Caki2 (cell line): ENCODE measurements around the gene C2CD2L. TPM values are rescaled to one million over a fixed set of nuclear protein-coding genes. Genes with fewer than 3 reads are reported as not detected.

Source experiments
- DNase-seq: peaks from one replicate; pipeline ENCODE4 v3.0.0-alpha.2; 2015; ENCODE audit warnings: low read depth
- in situ Hi-C: cut with HindIII; loops from 2 replicates; pipeline ENCODE4 v1.10.0; 2016; ENCODE audit warnings: low sequenced_read_pairs, low pct_unique_long_range_greater_than_20kb, mixed read lengths
- total RNA-seq: library from RNA; depleted of rRNA; stranded (reverse); fragments of >200 nt; shearing (Covaris generic); gene quantifications from 2 replicates; pipeline ENCODE4 v1.2.3, GENCODE V29; 2014; ENCODE audit warnings: low replicate concordance

C2CD2L gene
- total RNA-seq, 1 experiment from 2014 or later, result 3.2 TPM

GRCh38 chr11:119109843-119110242 is 2.7 kb downstream of the C2CD2L start:
- in situ Hi-C loops, result loop anchor here (25.0 kb wide), 1 partner anchor 202 kb away; the partner anchor contains the start of gene MCAM
- no peak for DNase-seq

GRCh38 chr11:119110439-119110838 is 3.3 kb downstream of the C2CD2L start:
- in situ Hi-C loops, result loop anchor here (25.0 kb wide), 1 partner anchor 202 kb away; the partner anchor contains the start of gene MCAM
- DNase-seq, result no peak

- DNase-seq, result no peak
- in situ Hi-C loops, result loop anchor here (25.0 kb wide), 1 partner anchor 201 kb away; the partner anchor contains the start of gene MCAM
These were observed 4.3 kb downstream of the C2CD2L start for GRCh38 chr11:119111361-119111925.

GRCh38 chr11:119112314-119113020 is 5.3 kb downstream of the C2CD2L start:
- no peak for DNase-seq
- in situ Hi-C loops, result loop anchor here (25.0 kb wide), 1 partner anchor 200 kb away; the partner anchor contains the start of gene MCAM

- in situ Hi-C loops, result loop anchor here (25.0 kb wide), 1 partner anchor 199 kb away; the partner anchor contains the start of gene MCAM
- DNase-seq, result no peak
These were observed 6.6 kb downstream of the C2CD2L start for GRCh38 chr11:119113716-119114115.

GRCh38 chr11:119114351-119114750 is 7.2 kb downstream of the C2CD2L start:
- no peak for DNase-seq
- in situ Hi-C loops, result loop anchor here (25.0 kb wide), 1 partner anchor 198 kb away; the partner anchor contains the start of gene MCAM

- in situ Hi-C loops, result loop anchor here (25.0 kb wide), 1 partner anchor 197 kb away; the partner anchor contains the start of gene MCAM
These were observed 8.5 kb downstream of the C2CD2L start for GRCh38 chr11:119115484-119116234.

GRCh38 chr11:119116235-119116594 is 9.1 kb downstream of the C2CD2L start:
- DNase-seq, result no peak
- in situ Hi-C loops, result loop anchor here (25.0 kb wide), 1 partner anchor 196 kb away; the partner anchor contains the start of gene MCAM

More at GRCh38 chr11:119115484-119116234, 8.5 kb downstream of the C2CD2L start:
- no peak for DNase-seq

- in situ Hi-C loops, result loop anchor here (25.0 kb wide), 1 partner anchor 196 kb away; the partner anchor contains the start of gene MCAM
- DNase-seq, result no peak
These were observed 9.5 kb downstream of the C2CD2L start for GRCh38 chr11:119116601-119117000.

- no peak for DNase-seq
- in situ Hi-C loops, result loop anchor here (25.0 kb wide), 1 partner anchor 195 kb away; the partner anchor contains the start of gene MCAM
These were observed 10.0 kb downstream of the C2CD2L start for GRCh38 chr11:119117004-119117706.

- in situ Hi-C loops, result loop anchor here (25.0 kb wide), 1 partner anchor 194 kb away; the partner anchor contains the start of gene MCAM
These were observed 11.1 kb downstream of the C2CD2L start for GRCh38 chr11:119118227-119118626.

GRCh38 chr11:119118946-119119345 is 11.8 kb downstream of the C2CD2L start:
- DNase-seq, result no peak
- in situ Hi-C loops, result loop anchor here (25.0 kb wide), 1 partner anchor 193 kb away; the partner anchor contains the start of gene MCAM

More at GRCh38 chr11:119118227-119118626, 11.1 kb downstream of the C2CD2L start:
- DNase-seq, result no peak

- in situ Hi-C loops, result loop anchor here (25.0 kb wide), 1 partner anchor 192 kb away; the partner anchor contains the start of gene MCAM
- no peak for DNase-seq
These were observed 13.5 kb downstream of the C2CD2L start for GRCh38 chr11:119120639-119121007.

GRCh38 chr11:119121008-119121810 is 14.1 kb downstream of the C2CD2L start, which contains the start of gene HINFP:
Gene HINFP, plus strand, starts transcription at chr11:119121580. Its CDS starts 5,365 bp downstream, at chr11:119126945.
- DNase-seq, result peak; percentile 95
- in situ Hi-C loops, result loop anchor here (25.0 kb wide), 1 partner anchor 191 kb away; the partner anchor contains the start of gene MCAM

GRCh38 chr11:119121811-119122124 is 14.6 kb downstream of the C2CD2L start:
- in situ Hi-C loops, result loop anchor here (25.0 kb wide), 1 partner anchor 191 kb away; the partner anchor contains the start of gene MCAM
- no peak for DNase-seq

- in situ Hi-C loops, result no loop called here
- no peak for DNase-seq
These were observed 18.7 kb downstream of the C2CD2L start for GRCh38 chr11:119125821-119126220.
